IPS-15b (cell line): ENCODE measurements around the gene ADAMTSL5.
"Not testable (repeated sequence)": the region's sequence is repeated elsewhere in the genome, so short reads cannot be mapped to it uniquely, and the experiment has no call there.

Source experiments
- H3K27me3 ChIP-seq: one replicate; pipeline ENCODE4 v1.6.1; 2013; ENCODE audit warnings: low read length; ENCODE audit not compliant: control insufficient read depth, insufficient read depth
- H3K36me3 ChIP-seq: one replicate; pipeline ENCODE4 v1.6.1; 2013; ENCODE audit warnings: low read length; ENCODE audit not compliant: control insufficient read depth, insufficient read depth
- H3K4me1 ChIP-seq: one replicate; pipeline ENCODE4 v1.6.1; 2013; ENCODE audit warnings: mild to moderate bottlenecking, low read length; ENCODE audit not compliant: control insufficient read depth, insufficient read depth
- H3K4me3 ChIP-seq: one replicate; pipeline ENCODE4 v1.5.1; 2013; ENCODE audit warnings: low read depth, low read length
- H3K9ac ChIP-seq: one replicate; pipeline ENCODE4 v1.6.1; 2013; ENCODE audit warnings: low read depth, mild to moderate bottlenecking, low read length
- H3K9me3 ChIP-seq: one replicate; pipeline ENCODE4 v1.6.1; 2013; ENCODE audit warnings: mild to moderate bottlenecking, low read length; ENCODE audit not compliant: control insufficient read depth, insufficient read depth

The ADAMTSL5 gene

DNA sequence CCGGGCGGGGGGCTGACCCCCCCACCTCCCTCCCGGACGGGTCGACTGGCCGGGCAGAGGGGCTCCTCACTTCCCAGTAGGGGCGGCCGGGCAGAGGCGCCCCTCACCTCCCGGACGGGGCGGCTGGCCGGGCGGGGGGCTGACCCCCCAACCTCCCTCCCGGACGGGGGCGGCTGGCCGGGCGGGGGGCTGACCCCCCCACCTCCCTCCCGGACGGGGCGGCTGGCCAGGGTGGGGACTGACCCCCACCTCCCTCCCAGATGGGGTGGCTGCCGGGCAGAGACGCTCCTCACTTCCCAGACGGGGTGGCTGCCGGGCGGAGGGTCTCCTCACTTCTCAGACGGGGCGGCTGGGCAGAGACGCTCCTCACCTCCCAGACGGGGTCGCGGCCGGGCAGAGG lies 13.6 kb downstream of the ADAMTSL5 start:
- not testable (repeated sequence) for H3K9ac ChIP-seq, H3K4me1 ChIP-seq, H3K9me3 ChIP-seq, H3K4me3 ChIP-seq, H3K36me3 ChIP-seq
- peaks cover 13% of the 10 kb centered on the region for H3K27me3 ChIP-seq

- Histone ChIP-seq H3K9me3 (no peaks in the 10 kb centered on the region), H3K36me3 (no peaks in the 10 kb centered on the region), H3K4me3 (no peak overlapping the region), H3K27me3 (peaks cover 2% of the 10 kb centered on the region), H3K4me1 (no peaks in the 10 kb centered on the region), H3K9ac (no peak overlapping the region)
Measured at GRCh38 chr19:1497578-1498235, 15.1 kb downstream of the ADAMTSL5 start.

DNA sequence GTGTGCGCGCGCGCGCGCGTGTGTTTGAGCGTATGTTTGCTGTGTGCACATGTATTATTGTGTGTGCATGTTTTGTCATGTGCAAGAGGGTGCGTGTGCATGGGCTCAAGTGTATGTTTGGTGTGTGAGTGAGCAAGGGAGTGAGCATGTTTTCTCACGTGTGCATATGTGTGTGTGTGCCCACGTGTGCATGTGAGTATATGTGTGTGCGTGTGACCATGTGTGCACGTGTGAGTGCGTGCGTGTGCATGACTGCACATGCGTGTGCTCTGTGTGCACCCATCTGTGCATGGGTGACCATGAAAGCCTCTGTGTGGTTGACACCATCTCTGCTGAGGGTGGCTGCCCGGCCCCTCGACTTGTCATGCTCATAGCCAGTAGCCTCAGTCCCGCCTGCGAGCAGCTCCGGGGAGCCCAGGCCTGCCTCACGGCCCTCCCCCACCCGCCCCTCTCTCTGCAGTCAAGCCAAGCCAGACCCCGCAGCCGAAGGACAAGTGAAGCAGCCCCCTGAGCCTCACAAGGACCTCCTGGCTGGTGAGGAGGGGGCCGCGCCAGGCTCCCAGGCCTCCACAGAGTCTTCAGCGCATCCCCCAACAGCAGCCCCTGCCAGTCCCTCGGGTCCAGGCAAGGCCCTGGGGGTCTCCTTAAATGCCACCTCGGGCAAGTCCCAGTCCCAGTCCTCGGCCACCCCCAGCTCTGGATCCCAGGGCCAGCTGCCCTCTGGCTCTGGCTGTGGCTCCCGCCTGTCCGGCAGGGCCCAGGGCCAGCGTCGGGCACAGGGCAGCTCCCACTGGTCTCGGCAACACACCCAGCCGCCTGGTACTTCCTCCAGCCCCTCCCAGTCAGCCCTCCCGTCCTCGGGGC lies 15.9 kb downstream of the ADAMTSL5 start:
- no peaks in the 10 kb centered on the region for H3K9me3 ChIP-seq
- no peaks in the 10 kb centered on the region for H3K36me3 ChIP-seq
- no peak overlapping the region for H3K9ac ChIP-seq
- no peaks in the 10 kb centered on the region for H3K4me1 ChIP-seq
- no peak overlapping the region for H3K4me3 ChIP-seq
- H3K27me3 ChIP-seq: peaks cover 8% of the 10 kb centered on the region

GRCh38 chr19:1495799-1496713 lies 16.8 kb downstream of the ADAMTSL5 start:
- no peaks in the 10 kb centered on the region for H3K4me1 ChIP-seq
- no peaks in the 10 kb centered on the region for H3K36me3 ChIP-seq
- no peak overlapping the region for H3K9ac ChIP-seq
- peaks cover 12% of the 10 kb centered on the region for H3K27me3 ChIP-seq
- H3K4me3 ChIP-seq: no peak overlapping the region
- no peaks in the 10 kb centered on the region for H3K9me3 ChIP-seq

GRCh38 chr19:1495051-1495798 lies 17.6 kb downstream of the ADAMTSL5 start:
- Histone ChIP-seq H3K9me3 (no peaks in the 10 kb centered on the region), H3K36me3 (no peaks in the 10 kb centered on the region), H3K4me3 (no peak overlapping the region), H3K9ac (no peak overlapping the region), H3K27me3 (peaks cover 12% of the 10 kb centered on the region), H3K4me1 (no peaks in the 10 kb centered on the region)

DNA sequence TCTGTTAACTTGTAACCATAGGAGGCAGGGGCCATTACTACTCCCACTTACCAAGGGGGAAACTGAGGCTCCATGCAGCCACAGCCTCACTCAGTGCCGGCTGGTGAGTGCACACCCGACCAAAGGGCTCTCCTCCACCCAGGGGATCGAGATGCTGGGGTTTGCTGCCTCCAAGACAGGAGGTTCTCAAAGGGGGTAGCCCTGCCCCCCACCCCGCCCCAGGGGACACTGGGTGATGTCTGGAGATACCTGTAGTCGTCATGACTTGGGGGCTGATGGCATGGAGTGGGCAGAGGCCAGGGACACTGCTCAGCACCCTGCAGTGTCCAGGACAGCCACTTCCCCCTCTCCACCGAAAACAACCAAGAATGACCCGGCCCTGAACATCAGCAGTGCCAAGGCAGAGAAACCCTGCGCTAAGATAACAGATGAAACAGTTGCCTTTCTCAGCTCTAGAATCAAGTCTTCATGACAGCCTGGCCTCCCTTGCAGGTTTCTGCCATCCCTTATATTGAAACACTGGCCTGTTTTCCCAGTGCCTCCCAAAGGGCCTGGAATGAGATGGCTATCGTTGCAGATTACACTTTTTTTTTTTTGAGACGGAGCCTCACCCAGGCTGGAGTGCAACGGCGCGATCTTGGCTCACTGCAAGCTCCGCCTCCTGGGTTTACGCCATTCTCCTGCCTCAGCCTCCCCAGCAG lies 18.6 kb downstream of the ADAMTSL5 start:
- Histone ChIP-seq H3K27me3 (peaks cover 12% of the 10 kb centered on the region), H3K36me3 (no peaks in the 10 kb centered on the region), H3K9ac (no peak overlapping the region), H3K9me3 (no peaks in the 10 kb centered on the region), H3K4me1 (no peaks in the 10 kb centered on the region), H3K4me3 (no peak overlapping the region)

DNA sequence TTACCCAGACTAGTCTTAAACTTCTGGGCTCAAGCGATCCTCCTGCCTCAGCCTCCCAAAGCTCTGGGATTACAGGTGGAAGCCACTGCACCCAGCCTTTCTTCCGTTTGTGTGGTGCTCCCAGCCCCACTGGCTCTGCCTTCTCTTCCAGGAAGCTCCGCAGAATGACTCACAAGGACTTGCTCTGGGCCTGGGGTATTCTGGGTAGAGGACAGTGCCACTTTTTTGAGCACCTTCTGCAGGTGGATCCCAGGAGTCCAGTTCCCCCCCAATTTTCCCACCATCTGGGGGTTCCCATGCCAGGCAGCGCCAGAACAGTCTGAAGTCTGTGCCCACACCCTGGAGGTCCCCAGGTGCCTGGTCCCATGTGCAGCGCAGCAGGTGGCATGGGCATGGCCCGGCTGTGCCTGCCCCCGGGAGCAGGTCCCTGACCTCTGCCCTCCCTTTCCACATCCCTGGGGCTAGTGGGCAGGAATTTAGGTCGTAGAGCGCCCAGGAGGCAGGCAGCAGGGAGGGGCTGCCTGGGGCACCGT lies 20.3 kb downstream of the ADAMTSL5 start:
- peaks cover 12% of the 10 kb centered on the region for H3K27me3 ChIP-seq
- H3K4me1 ChIP-seq: no peaks in the 10 kb centered on the region
- no peak overlapping the region for H3K4me3 ChIP-seq
- no peaks in the 10 kb centered on the region for H3K9me3 ChIP-seq
- no peak overlapping the region for H3K9ac ChIP-seq
- H3K36me3 ChIP-seq: no peaks in the 10 kb centered on the region

GRCh38 chr19:1491849-1492170 lies 21.0 kb downstream of the ADAMTSL5 start:
- peak overlapping the region; percentile 24 for H3K9ac ChIP-seq
- no peaks in the 10 kb centered on the region for H3K9me3 ChIP-seq
- peaks cover 12% of the 10 kb centered on the region for H3K27me3 ChIP-seq
- no peaks in the 10 kb centered on the region for H3K36me3 ChIP-seq
- peak overlapping the region; percentile 61 for H3K4me3 ChIP-seq
- H3K4me1 ChIP-seq: no peaks in the 10 kb centered on the region

GRCh38 chr19:1491114-1491848 lies 21.5 kb downstream of the ADAMTSL5 start, which contains the start of gene REEP6:
TSS of gene REEP6 (plus strand) at chr19:1491181. CDS start at chr19:1491270, 89 bp downstream.
- Histone ChIP-seq H3K27me3 (peaks cover 12% of the 10 kb centered on the region), H3K4me3 (peak within 1 kb of the TSS; percentile 85), H3K9me3 (no peaks in the 10 kb centered on the region), H3K4me1 (no peaks in the 10 kb centered on the region), H3K9ac (peak within 1 kb of the TSS; percentile 47), H3K36me3 (no peaks in the 10 kb centered on the region)
